Fibroblast of lung (primary cell): Measurements from ENCODE around the gene NAPB.

ENCODE experiments used
- CTCF ChIP-seq, 2 donors: IDR thresholded peaks in 1 of 2; conservative IDR thresholded peaks in 1 of 2; 1 replicate in 1 of 2; 2 replicates in 1 of 2; pipeline ENCODE4 v1.5.1; 2011 to 2012; ENCODE audit warnings: low read length in 2 of 2, control low read depth in 1 of 2, inconsistent platforms in 1 of 2, low read depth in 1 of 2, mild to moderate bottlenecking in 1 of 2
- EZH2 ChIP-seq: IDR thresholded peaks from 2 replicates; pipeline ENCODE4 v1.5.1; 2012; ENCODE audit warnings: low read length, control low read depth, mild to moderate bottlenecking; ENCODE audit errors: missing control alignments

GRCh38 chr20:23419657-23419994 lies 1.7 kb downstream of the NAPB start:
- TF ChIP-seq CTCF (conservative IDR thresholded peaks at IDR 0.05 in 1 of 2, IDR thresholded peaks at IDR 0.05 in 1 of 2; ENCODE audit: low read depth in 1 of 2, low read length in 2 of 2): no peak
- no peak for TF ChIP-seq EZH2
